GM12892 (cell line): ENCODE data around the gene MAPKAPK2.

Experiments
- POLR2A ChIP-seq: IDR thresholded peaks from 2 replicates; pipeline ENCODE4 v1.6.1; 2011; ENCODE audit warnings: low read depth, low read length, control low read depth
- POLR2AphosphoS5 ChIP-seq: IDR thresholded peaks from 2 replicates; pipeline ENCODE4 v1.6.1; 2011; ENCODE audit warnings: low read depth, low read length, control low read depth
- TAF1 ChIP-seq: IDR thresholded peaks from 2 replicates; pipeline ENCODE4 v1.6.1; 2011; ENCODE audit warnings: low read depth, mild to moderate bottlenecking, control low read depth, low read length, borderline replicate concordance

DNA sequence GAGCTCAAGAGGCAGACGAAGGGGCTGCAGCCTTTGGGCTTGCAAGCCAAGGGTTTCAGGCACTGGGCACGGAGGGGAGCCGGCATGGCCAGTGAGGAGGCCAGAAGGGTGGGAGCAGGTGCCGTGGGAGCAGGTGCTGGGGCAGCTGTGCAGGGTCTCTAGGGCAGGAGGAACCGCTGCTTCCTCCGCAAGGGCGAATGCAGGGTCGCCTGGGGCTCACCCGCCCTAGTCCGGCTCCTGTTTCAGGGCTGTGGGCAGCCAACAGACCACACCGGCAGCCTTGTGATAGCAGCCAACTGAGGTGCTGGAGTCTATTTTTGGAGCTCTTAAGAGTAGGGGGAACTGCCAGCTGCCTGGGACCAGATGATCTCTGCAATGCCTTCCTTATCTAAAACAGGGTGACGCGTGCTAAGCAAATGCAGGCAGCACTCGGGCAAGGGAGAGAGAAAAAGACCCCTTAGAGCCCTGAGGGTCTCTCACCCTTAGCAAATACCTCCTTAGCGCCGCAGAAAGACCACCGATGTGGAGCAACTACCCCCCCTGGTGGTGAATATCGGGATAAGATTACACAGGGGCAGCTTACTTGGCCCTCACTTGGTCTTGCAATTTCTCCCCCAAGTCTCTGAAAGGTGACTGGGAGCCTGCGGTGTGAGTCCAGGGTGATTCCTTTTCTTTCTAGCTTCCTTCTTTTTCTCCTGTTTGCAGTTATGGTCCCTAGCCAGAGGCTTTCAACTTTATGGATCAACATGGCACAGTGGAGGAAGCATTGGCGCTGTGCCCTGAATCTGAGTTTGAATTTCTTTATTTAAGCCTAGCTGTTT, 20.7 kb upstream of the MAPKAPK2 start:
- no peak for TF ChIP-seq POLR2AphosphoS5
- TF ChIP-seq POLR2A: no peak
- TF ChIP-seq TAF1: no peak
